ENCODE measurements around the gene RACK1. TPM values are rescaled to one million over a fixed set of nuclear protein-coding genes. Genes with fewer than 3 reads are reported as not detected.
"Not testable (repeated sequence)": the region's sequence is repeated elsewhere in the genome, so short reads cannot be mapped to it uniquely, and the experiment has no call there.

The RACK1 gene
- total RNA-seq, 1 donor from 2014 or later: 557 TPM

GRCh38 chr5:181219262-181220177 lies 24.2 kb downstream of the RACK1 start:
- DNase-seq (ENCODE audit: low spot score): no peak
- intact Hi-C loops (cut with DNase I): no loop called here

GRCh38 chr5:181218795-181219124 lies 24.9 kb downstream of the RACK1 start:
- intact Hi-C loops (cut with DNase I): no loop called here
- no peak for DNase-seq (ENCODE audit: low spot score)

- no peak for DNase-seq (ENCODE audit: low spot score)
- intact Hi-C loops (cut with DNase I): no loop called here
These were observed 26.0 kb downstream of the RACK1 start for GRCh38 chr5:181217803-181218062.

GRCh38 chr5:181217111-181217802 lies 26.4 kb downstream of the RACK1 start:
- no peak for DNase-seq (ENCODE audit: low spot score)
- intact Hi-C loops (cut with DNase I): no loop called here

- no peak for DNase-seq (ENCODE audit: low spot score)
- intact Hi-C loops (cut with DNase I): no loop called here
These were observed 27.4 kb downstream of the RACK1 start for GRCh38 chr5:181215997-181216989.

- intact Hi-C loops (cut with DNase I); DNase-seq (ENCODE audit: low spot score): not testable (repeated sequence)
These were observed 29.5 kb downstream of the RACK1 start for GRCh38 chr5:181214249-181214648.

- no peak for DNase-seq (ENCODE audit: low spot score)
- intact Hi-C loops (cut with DNase I): no loop called here
These were observed 30.8 kb downstream of the RACK1 start for GRCh38 chr5:181212934-181213333.

- DNase-seq (ENCODE audit: low spot score): no peak
- intact Hi-C loops (cut with DNase I): no loop called here
These were observed 31.6 kb downstream of the RACK1 start for GRCh38 chr5:181212080-181212479.

- no peak for DNase-seq (ENCODE audit: low spot score)
- intact Hi-C loops (cut with DNase I): no loop called here
These were observed 32.5 kb downstream of the RACK1 start for GRCh38 chr5:181211208-181211607.

- intact Hi-C loops (cut with DNase I); DNase-seq (ENCODE audit: low spot score): not testable (repeated sequence)
These were observed 33.0 kb downstream of the RACK1 start for GRCh38 chr5:181210698-181211097.

- intact Hi-C loops (cut with DNase I); DNase-seq (ENCODE audit: low spot score): not testable (repeated sequence)
These were observed 33.6 kb downstream of the RACK1 start for GRCh38 chr5:181210148-181210547.

- DNase-seq (ENCODE audit: low spot score); intact Hi-C loops (cut with DNase I): not testable (repeated sequence)
These were observed 34.7 kb downstream of the RACK1 start for GRCh38 chr5:181209006-181209405.

GRCh38 chr5:181207960-181208253 lies 35.8 kb downstream of the RACK1 start:
- no peak for DNase-seq (ENCODE audit: low spot score)
- intact Hi-C loops (cut with DNase I): loop anchor here (1.0 kb wide), 1 partner anchor 17 kb away; no protein-coding TSS in a partner anchor

GRCh38 chr5:181207214-181207959 lies 36.3 kb downstream of the RACK1 start:
- intact Hi-C loops (cut with DNase I): loop anchor here (1.0 kb wide), 1 partner anchor 16 kb away; no protein-coding TSS in a partner anchor
- DNase-seq (ENCODE audit: low spot score): no peak

GRCh38 chr5:181205761-181206649 lies 37.7 kb downstream of the RACK1 start:
- intact Hi-C loops (cut with DNase I): no loop called here
- no peak for DNase-seq (ENCODE audit: low spot score)

GRCh38 chr5:181204826-181205760 lies 38.6 kb downstream of the RACK1 start, which contains the start of gene TRIM7:
TRIM7 (minus strand) TSS chr5:181205196; CDS start chr5:181205110, 86 bp downstream.
- intact Hi-C loops (cut with DNase I): no loop called here
- peak; percentile 57 for DNase-seq (ENCODE audit: low spot score)

GRCh38 chr5:181204113-181204825 lies 39.4 kb downstream of the RACK1 start:
- intact Hi-C loops (cut with DNase I): no loop called here
- DNase-seq (ENCODE audit: low spot score): no peak

All from cardiac septum (tissue), 1 donor.